ENCODE data around the gene CHAC1.

Gene CHAC1

DNA sequence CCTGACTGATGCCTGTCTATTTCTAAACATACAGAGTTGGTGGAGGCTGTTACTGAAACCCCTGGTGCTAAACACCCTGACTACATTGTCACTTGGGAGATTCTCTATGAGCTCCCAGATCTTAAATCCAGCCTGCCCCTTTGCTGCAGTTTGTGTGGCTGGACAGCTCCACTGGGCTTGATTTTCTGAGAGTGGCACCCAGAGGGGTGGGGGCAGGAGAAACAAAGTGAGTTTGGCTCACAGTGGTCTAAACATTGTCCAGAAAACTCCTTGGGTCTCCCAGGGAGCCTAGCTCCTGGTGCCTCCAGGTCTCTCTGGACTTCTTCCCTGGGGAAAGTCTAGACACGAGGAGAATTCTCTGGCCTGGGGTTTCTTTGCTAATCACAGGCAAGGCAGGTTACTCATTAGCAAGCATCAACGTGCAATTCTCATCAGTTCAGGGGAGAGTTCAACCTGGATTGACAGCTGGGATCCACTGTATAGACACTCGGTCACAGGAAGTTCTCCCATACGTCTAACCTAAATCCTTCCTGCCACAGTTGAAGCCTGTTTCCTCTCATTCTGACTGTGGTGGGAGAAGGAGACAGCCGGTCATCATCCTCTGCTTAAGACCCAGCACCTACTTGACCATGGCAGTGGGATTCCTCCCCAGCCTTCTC, 31.2 kb upstream of the CHAC1 start:
- DNase-seq = no peak
- in situ Hi-C loops (cut with HindIII; ENCODE audit: low pct_ligation_motif_present, low pct_unique_long_range_greater_than_20kb, low sequenced_read_pairs) = no loop called here

GRCh38 chr15:40922608-40923005, 30.7 kb upstream of the CHAC1 start:
- in situ Hi-C loops (cut with HindIII; ENCODE audit: low pct_ligation_motif_present, low pct_unique_long_range_greater_than_20kb, low sequenced_read_pairs) = no loop called here

GRCh38 chr15:40923551-40923950, 29.7 kb upstream of the CHAC1 start:
- in situ Hi-C loops (cut with HindIII; ENCODE audit: low pct_ligation_motif_present, low pct_unique_long_range_greater_than_20kb, low sequenced_read_pairs) = no loop called here
- no peak for DNase-seq

More at GRCh38 chr15:40922608-40923005, 30.7 kb upstream of the CHAC1 start:
- no peak for DNase-seq

GRCh38 chr15:40925495-40925862, 27.8 kb upstream of the CHAC1 start:
- in situ Hi-C loops (cut with HindIII; ENCODE audit: low pct_ligation_motif_present, low pct_unique_long_range_greater_than_20kb, low sequenced_read_pairs) = no loop called here
- no peak for DNase-seq

- in situ Hi-C loops (cut with HindIII; ENCODE audit: low pct_ligation_motif_present, low pct_unique_long_range_greater_than_20kb, low sequenced_read_pairs) = no loop called here
- no peak for DNase-seq
Observed at GRCh38 chr15:40925863-40926658, 27.2 kb upstream of the CHAC1 start.

DNA sequence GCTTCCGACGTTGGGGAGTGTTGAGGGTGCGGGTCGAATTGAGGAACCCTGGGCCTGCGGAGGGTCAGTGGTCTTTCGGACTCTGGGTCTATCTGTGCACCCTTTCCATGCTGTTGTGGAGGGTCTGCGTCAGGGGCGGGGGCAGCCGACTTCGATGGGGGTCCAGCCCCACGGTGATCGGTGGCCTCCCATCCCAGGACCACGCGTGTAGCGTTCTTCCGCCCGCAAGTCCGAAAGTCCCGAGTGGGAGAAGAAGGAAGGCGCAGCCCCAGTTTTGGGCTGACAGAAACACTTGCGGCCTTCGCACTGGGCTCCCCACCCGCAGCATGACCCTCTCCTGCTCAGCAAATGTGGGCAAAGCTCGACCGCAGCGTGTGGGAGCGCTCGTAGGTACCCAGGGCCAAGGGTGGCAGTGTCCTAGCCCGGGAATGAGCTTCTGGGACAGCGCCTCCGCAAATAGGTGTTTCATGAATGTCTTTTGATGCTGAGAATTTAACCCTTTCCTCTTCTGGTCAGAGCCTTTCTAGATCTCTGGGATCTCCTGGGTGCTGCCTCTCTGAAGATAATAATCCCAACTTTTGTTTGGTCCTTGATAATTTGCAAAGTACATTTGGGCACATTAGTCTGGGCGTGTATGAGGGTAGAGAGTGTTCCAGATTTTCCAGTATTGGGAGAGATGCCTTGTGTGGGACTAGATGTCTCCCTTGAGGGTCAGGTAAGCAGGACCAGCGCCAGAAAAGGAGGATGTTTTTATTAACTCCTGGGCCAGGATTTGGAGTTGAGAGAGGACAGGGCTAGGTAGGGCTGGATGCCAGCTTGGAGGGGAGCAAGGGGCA, 26.4 kb upstream of the CHAC1 start:
- in situ Hi-C loops (cut with HindIII; ENCODE audit: low pct_ligation_motif_present, low pct_unique_long_range_greater_than_20kb, low sequenced_read_pairs) = no loop called here
- no peak for DNase-seq

DNA sequence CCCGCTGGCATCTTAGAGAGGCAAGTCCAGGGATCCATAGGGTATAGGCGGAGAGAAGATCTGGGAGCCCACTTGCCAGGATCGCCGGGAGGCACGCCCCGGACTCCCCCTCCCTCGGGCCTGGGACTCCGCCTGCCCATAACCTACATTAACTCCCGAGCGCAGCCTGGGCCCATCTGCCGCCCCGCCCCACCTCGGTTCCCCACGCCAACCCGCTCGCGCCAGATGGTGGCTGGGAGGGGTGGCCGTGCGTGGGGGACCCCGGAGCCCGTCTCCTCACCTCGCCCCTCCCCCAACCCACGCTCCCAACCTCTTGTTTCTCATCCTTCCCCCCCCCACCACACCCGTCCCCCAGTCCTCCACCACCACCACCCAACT, 25.8 kb upstream of the CHAC1 start:
- DNase-seq = no peak
- in situ Hi-C loops (cut with HindIII; ENCODE audit: low pct_ligation_motif_present, low pct_unique_long_range_greater_than_20kb, low sequenced_read_pairs) = no loop called here

DNA sequence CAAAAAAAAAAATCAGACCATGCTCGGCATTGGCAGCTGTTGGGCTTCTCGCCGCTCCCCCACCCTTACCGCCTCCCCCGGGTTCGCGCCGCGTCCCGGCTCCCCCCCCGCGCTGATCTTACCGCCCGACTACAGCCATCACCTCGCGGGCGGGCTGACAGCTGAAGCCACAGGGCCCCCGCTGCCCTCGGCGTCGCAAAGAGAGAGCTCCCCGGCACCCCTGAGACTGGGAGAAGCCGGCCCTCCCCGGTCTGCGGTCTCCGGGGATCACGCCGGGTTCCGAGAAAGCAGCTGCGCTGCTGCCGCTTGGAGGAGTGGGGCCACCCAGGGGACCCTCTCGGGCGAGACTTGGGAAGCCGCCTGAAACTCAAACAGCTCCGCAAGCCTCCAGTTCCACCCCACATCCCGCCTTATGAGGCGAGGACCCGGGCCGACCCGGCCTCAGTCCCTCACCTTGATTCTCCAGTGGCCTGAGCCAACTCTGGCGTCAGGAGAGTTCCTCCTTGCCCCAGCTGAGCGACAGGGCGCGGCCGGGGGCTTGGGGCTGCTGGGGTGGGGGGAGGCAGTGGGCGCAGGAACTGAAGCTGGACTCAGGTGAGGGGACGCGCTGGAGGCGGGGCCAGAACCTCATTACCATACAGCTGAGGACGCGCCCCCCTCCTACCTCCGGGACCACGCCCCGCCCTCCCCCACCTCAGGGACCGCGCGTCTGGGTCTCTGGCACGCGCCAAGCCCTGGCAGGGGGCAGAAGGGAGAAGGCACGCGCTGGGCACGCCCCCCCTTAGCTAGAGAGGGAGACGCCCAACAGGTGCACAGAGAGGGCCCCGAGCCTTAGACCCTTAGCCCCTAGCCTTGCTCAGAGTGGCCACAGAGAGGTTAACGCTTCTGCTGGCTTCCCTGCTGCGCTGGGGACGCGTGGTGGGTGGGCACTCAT, 25.1 kb upstream of the CHAC1 start:
- in situ Hi-C loops (cut with HindIII; ENCODE audit: low pct_ligation_motif_present, low pct_unique_long_range_greater_than_20kb, low sequenced_read_pairs) = no loop called here
- no peak for DNase-seq

- in situ Hi-C loops (cut with HindIII; ENCODE audit: low pct_ligation_motif_present, low pct_unique_long_range_greater_than_20kb, low sequenced_read_pairs) = no loop called here
- DNase-seq = peak; percentile 42
Observed at GRCh38 chr15:40928821-40929659, 24.2 kb upstream of the CHAC1 start, which contains the start of gene DLL4. DLL4 (plus strand) TSS chr15:40929340; CDS start chr15:40929669, 329 bp downstream.

GRCh38 chr15:40929660-40930429, 23.4 kb upstream of the CHAC1 start:
- in situ Hi-C loops (cut with HindIII; ENCODE audit: low pct_ligation_motif_present, low pct_unique_long_range_greater_than_20kb, low sequenced_read_pairs) = no loop called here
- peak; percentile 43 for DNase-seq

DNA sequence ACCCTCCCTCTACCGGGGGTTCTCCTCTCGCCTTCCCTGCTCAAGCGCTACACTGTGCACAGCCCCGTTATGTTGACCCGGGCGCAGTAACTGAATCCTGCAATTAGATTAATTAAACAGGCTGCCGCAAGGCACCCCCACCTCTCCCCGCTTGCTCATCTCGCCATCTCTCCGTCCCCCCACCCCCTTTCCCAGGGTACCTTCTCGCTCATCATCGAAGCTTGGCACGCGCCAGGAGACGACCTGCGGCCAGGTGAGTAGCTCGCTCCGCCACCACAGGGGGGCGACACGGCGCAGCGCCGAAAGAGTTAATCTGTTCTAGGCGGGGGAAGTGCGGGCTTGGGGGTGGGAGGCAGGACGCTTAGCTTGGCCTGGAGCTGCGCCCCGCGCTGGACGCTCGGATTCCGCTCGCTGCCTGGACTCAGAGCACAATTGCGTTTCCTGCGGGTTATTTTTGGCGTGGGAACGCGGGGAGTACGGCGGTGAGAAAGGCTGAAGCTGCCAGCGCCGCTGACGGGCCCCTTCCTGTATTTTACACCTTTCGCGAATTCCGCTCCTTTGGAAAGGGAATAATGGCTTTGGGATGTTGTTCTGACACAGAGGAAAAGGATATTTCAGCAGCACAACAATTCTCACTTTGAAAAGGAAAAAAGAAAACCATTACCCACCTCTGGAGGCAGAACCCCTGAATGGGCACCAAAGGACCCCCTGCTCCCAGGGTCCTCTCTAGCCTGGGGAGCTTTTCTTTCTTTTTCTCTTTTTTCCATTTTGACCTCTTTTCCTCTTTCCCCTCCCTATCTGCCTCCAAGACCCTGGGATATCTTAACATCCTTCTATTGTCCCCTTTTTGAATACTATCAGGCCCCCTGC, 22.6 kb upstream of the CHAC1 start:
- in situ Hi-C loops (cut with HindIII; ENCODE audit: low pct_ligation_motif_present, low pct_unique_long_range_greater_than_20kb, low sequenced_read_pairs) = no loop called here
- DNase-seq = no peak

DNA sequence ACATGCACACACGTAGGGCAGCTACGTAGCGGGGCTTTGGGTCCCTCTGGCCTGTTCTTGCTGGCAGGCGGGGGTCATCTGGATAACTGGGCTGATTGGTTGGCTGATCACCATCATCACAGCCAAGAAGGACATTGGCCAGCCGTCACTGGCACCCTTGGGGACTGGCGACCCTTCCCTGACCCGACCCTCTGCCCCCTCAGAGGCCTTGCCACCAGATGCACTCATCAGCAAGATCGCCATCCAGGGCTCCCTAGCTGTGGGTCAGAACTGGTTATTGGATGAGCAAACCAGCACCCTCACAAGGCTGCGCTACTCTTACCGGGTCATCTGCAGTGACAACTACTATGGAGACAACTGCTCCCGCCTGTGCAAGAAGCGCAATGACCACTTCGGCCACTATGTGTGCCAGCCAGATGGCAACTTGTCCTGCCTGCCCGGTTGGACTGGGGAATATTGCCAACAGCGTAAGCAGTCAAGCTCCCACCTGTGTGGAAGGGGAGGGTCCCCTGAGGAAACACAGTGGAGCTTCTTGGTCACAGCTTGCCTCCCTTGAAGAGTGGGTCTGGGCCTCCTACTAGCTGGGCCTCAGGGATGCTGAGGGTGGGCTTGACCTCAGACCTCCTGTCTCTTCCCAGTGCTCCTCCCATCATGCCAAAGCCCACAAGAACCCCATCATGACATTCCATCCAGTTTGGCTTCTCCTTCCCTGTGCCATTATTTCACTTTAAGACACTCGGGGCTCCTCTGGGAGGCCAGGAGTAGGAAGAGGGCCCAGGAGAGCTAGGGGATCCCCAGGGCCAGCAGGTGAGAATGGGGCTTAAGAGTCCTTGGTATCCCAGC, 21.8 kb upstream of the CHAC1 start:
- DNase-seq = no peak
- in situ Hi-C loops (cut with HindIII; ENCODE audit: low pct_ligation_motif_present, low pct_unique_long_range_greater_than_20kb, low sequenced_read_pairs) = no loop called here

GRCh38 chr15:40932156-40932555, 21.1 kb upstream of the CHAC1 start:
- in situ Hi-C loops (cut with HindIII; ENCODE audit: low pct_ligation_motif_present, low pct_unique_long_range_greater_than_20kb, low sequenced_read_pairs) = no loop called here
- DNase-seq = no peak

DNA sequence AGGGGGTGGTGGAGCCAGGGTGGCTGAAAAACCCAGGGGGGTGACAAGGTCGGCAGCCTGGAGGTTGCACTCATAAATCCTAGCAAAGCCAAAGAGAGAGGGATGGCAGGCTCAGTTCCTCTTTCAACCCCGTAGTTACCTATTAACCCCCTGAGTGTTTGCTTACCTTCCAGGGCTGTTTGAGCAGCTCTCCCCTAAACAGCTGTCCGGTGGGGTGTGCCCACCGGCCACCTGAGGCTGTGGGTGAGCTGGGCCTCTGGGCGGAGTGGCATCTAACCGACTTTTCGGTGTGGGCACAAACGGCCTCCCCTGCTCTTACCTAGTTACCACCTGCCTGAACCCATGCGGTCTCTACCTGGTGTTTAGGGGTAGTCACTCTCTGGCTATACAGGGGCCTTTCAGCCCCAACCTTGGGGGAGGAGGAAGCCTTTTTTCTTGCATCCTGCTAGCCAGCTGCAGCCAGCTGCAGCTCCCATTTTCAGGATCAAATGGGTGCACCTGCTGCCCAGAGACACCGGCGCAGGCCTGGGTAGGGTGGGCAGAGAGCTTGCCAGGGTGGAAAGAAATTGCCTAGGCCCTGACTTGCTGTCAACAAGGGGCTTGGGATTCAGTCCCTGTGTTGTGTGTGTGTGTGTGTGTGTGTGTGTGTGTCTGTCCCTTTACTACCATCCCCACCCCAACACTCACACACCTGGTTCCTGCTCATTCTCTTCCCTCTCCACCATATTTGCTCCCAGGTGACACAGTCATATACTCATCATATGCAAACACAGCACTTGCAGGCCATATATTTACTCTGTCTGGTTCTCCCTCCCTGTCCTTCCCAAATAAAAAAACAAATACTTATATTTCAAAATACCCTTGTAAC, 20.4 kb upstream of the CHAC1 start:
- DNase-seq = no peak
- in situ Hi-C loops (cut with HindIII; ENCODE audit: low pct_ligation_motif_present, low pct_unique_long_range_greater_than_20kb, low sequenced_read_pairs) = no loop called here

Measured in ACHN (cell line).